DOHH2 (cell line): ENCODE data around the gene ENPEP.

Experiments
- H3F3A ChIP-seq: fragments of 200-600 bp; sonication (generic), shearing (Covaris generic); 2 replicates; pipeline ENCODE4 v1.6.0; 2016; ENCODE audit warnings: antibody characterized with exemption, mild to moderate bottlenecking; ENCODE audit not compliant: control insufficient read depth, insufficient read depth
- H3K27ac ChIP-seq: fragments of 200-600 bp; sonication (generic); 2 replicates; pipeline ENCODE4 v1.5.1; 2014; ENCODE audit warnings: low read depth, mild to moderate bottlenecking, low read length, moderate library complexity
- H3K27me3 ChIP-seq: fragments of 200-600 bp; sonication (generic); 2 replicates; pipeline ENCODE4 v1.6.1; 2014; ENCODE audit warnings: mild to moderate bottlenecking, low read length, mixed read lengths; ENCODE audit not compliant: control insufficient read depth
- H3K36me3 ChIP-seq: fragments of 200-600 bp; sonication (generic); 2 replicates; pipeline ENCODE4 v1.6.1; 2014; ENCODE audit warnings: mild to moderate bottlenecking, low read length, moderate library complexity, mixed read lengths; ENCODE audit not compliant: control insufficient read depth
- H3K4me1 ChIP-seq: fragments of 200-600 bp; sonication (generic); 2 replicates; pipeline ENCODE4 v1.6.1; 2014; ENCODE audit warnings: mild to moderate bottlenecking, low read length, mixed read lengths; ENCODE audit not compliant: control insufficient read depth
- H3K4me2 ChIP-seq: fragments of 200-600 bp; sonication (generic); 2 replicates; pipeline ENCODE4 v1.6.0; 2014; ENCODE audit warnings: mild to moderate bottlenecking, low read length, moderate library complexity
- H3K4me3 ChIP-seq: fragments of 200-600 bp; sonication (generic); 2 replicates; pipeline ENCODE4 v1.5.1; 2014; ENCODE audit warnings: mild to moderate bottlenecking, low read length, mixed read lengths
- H3K79me2 ChIP-seq: fragments of 200-600 bp; sonication (generic); 2 replicates; pipeline ENCODE4 v1.6.1; 2014; ENCODE audit warnings: mild to moderate bottlenecking, low read length, mixed read lengths; ENCODE audit not compliant: control insufficient read depth
- H3K9me2 ChIP-seq: fragments of 200-600 bp; sonication (generic); replicated peaks from 2 replicates; pipeline ENCODE4 v1.6.1; 2014; ENCODE audit warnings: mild to moderate bottlenecking, low read length, mixed read lengths; ENCODE audit not compliant: control insufficient read depth
- H3K9me3 ChIP-seq: fragments of 200-600 bp; sonication (generic); 2 replicates; pipeline ENCODE4 v1.6.1; 2014; ENCODE audit warnings: antibody characterized with exemption, low read length, mixed read lengths; ENCODE audit not compliant: control insufficient read depth, insufficient read depth
- H4K20me1 ChIP-seq: fragments of 200-600 bp; sonication (generic); 2 replicates; pipeline ENCODE4 v1.6.0; 2014; ENCODE audit warnings: low read depth, mild to moderate bottlenecking, antibody characterized with exemption, low read length, moderate library complexity; ENCODE audit not compliant: control insufficient read depth, insufficient read depth
- CTCF ChIP-seq: fragments of 200-600 bp; sonication (generic); IDR thresholded peaks from one replicate; pipeline ENCODE4 v1.5.1; 2014; ENCODE audit warnings: antibody characterized with exemption, mild to moderate bottlenecking, low read depth, low read length; ENCODE audit not compliant: poor library complexity, severe bottlenecking
- EZH2phosphoT487 ChIP-seq: fragments of 200-600 bp; sonication (generic); IDR thresholded peaks from 2 replicates; pipeline ENCODE4 v1.6.1; 2017; ENCODE audit warnings: borderline replicate concordance, mild to moderate bottlenecking, antibody characterized with exemption, low read length, moderate library complexity, mixed read lengths

Gene ENPEP

GRCh38 chr4:110520886-110521285 lies 44.9 kb downstream of the ENPEP start:
- no peaks in the 10 kb centered on the region for H3F3A ChIP-seq
- TF ChIP-seq EZH2phosphoT487 (no peak), CTCF (no peak)
- H3K27ac ChIP-seq = no peak overlapping the region
- no peaks in the 10 kb centered on the region for H3K4me1 ChIP-seq
- no peaks in the 10 kb centered on the region for H4K20me1 ChIP-seq
- no peaks in the 10 kb centered on the region for H3K79me2 ChIP-seq
- no peaks in the 10 kb centered on the region for H3K9me3 ChIP-seq
- no peak overlapping the region for H3K4me3 ChIP-seq
- no peaks in the 10 kb centered on the region for H3K36me3 ChIP-seq
- no peak overlapping the region for H3K4me2 ChIP-seq
- no peaks in the 10 kb centered on the region for H3K9me2 ChIP-seq
- no peaks in the 10 kb centered on the region for H3K27me3 ChIP-seq

GRCh38 chr4:110526589-110526988 lies 50.6 kb downstream of the ENPEP start:
- Histone ChIP-seq H3K79me2 (no peaks in the 10 kb centered on the region), H3F3A (no peaks in the 10 kb centered on the region), H3K9me3 (no peaks in the 10 kb centered on the region), H3K4me2 (no peak overlapping the region), H3K27ac (no peak overlapping the region), H4K20me1 (no peaks in the 10 kb centered on the region), H3K4me1 (no peaks in the 10 kb centered on the region), H3K36me3 (no peaks in the 10 kb centered on the region), H3K4me3 (no peak overlapping the region), H3K27me3 (peaks cover 3% of the 10 kb centered on the region; the same call in 1 of the 2 replicates), H3K9me2 (no peaks in the 10 kb centered on the region)
- TF ChIP-seq EZH2phosphoT487 = no peak
- TF ChIP-seq CTCF = no peak

DNA sequence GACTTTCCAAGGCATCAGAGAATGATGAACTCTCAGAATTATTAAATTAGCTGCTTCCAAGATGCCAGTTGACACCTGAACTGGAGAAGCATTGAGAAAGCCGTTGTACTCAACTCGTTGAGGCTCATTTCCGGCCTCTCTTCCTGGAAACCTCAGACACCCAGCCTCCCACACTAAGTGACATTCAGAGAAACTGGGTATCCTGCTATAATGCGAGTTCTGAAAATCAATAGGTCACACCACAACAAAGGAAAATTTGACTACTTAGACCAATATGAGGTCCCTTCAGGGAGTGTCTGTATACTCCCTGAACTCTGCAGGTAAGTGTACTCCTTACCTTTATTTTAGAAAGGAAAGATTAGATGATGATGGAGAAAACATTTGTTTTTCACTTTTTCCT lies 51.2 kb downstream of the ENPEP start:
- Histone ChIP-seq H3K9me3 (no peaks in the 10 kb centered on the region), H3K27me3 (peaks cover 3% of the 10 kb centered on the region; the same call in 1 of the 2 replicates), H3K4me1 (no peaks in the 10 kb centered on the region), H3K79me2 (no peaks in the 10 kb centered on the region), H3K9me2 (no peaks in the 10 kb centered on the region), H3K4me3 (no peak overlapping the region), H3K27ac (no peak overlapping the region), H3K4me2 (no peak overlapping the region), H4K20me1 (no peaks in the 10 kb centered on the region), H3F3A (no peaks in the 10 kb centered on the region), H3K36me3 (no peaks in the 10 kb centered on the region)
- TF ChIP-seq EZH2phosphoT487 (no peak), CTCF (no peak)
